VCaP (cell line): ENCODE results near the gene ARID1B.

Source experiments
- H3K27ac ChIP-seq: fragments of 450-650 bp; 2 replicates; pipeline ENCODE4 v1.5.1; 2017
- TF ChIP-seq, protein P1 (sequence below): fragments of 450-650 bp; conservative IDR thresholded peaks from 2 replicates; pipeline ENCODE4 v1.5.1; 2017; ENCODE audit warnings: mild to moderate bottlenecking, moderate library complexity

ARID1B gene

DNA sequence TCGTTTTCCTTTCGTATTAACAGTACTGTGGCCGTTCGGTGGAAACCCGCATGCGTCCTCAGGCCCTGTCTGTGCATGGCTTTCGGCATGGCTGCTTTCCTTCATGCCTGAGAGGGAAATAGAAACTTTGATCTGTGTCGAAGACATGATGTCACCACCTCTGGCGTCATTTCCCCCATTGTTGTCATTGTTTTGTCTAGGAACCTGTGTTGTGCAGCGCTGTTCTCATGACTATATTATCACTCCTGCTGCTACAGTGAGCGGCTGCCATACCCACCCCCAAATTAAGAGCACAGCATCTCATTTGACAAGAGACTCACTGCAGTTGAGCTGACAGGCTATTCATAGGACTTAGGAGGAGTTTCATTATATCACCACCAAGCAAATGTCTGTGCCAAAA, 373.9 kb downstream of the ARID1B start:
- H3K27ac ChIP-seq: no peak overlapping the region

DNA sequence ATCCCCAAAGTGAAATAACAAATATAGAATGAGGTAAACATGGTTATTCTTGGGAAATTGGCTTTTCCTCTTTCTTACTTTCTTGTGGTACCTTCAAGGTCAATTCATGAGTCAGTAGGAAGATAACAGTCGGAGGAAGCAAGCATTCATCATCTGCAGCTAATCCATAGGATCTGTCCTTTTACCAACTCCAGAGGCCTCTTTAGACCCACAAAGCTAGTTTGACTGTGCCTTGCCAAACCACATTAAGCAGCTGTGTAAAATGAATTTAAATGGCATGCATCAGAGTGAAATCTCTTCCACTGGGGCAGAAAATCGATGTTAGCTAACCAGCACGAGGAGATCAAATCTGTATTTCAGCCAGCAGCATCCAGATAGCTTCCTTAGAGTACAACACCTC, 374.8 kb downstream of the ARID1B start:
- TF ChIP-seq, protein P1, sequence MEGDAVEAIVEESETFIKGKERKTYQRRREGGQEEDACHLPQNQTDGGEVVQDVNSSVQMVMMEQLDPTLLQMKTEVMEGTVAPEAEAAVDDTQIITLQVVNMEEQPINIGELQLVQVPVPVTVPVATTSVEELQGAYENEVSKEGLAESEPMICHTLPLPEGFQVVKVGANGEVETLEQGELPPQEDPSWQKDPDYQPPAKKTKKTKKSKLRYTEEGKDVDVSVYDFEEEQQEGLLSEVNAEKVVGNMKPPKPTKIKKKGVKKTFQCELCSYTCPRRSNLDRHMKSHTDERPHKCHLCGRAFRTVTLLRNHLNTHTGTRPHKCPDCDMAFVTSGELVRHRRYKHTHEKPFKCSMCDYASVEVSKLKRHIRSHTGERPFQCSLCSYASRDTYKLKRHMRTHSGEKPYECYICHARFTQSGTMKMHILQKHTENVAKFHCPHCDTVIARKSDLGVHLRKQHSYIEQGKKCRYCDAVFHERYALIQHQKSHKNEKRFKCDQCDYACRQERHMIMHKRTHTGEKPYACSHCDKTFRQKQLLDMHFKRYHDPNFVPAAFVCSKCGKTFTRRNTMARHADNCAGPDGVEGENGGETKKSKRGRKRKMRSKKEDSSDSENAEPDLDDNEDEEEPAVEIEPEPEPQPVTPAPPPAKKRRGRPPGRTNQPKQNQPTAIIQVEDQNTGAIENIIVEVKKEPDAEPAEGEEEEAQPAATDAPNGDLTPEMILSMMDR: no peak

More for the DNA sequence above, 373.9 kb downstream of the ARID1B start:
- TF ChIP-seq, protein P1: no peak

DNA sequence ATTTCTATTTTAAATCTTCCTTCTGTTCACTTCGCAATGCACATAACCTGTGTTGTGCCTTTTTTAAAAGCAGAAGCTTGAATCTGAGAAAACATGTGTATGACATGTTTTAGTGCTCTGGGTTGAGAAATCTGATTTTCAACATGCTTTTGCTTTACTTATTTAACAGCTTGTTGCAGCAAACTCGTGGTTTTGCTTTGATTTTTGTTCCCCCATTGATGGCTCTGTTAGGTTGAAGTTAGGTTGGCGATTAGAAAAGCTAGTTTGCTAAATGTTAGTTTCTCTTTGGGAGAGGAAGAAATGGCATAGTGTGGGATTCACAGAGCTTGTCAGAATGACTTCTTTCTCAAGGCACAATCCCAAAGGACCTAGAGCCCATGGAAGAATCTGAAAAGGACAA, 375.4 kb downstream of the ARID1B start:
- TF ChIP-seq, protein P1: no peak
- H3K27ac ChIP-seq: no peak overlapping the region

More for the DNA sequence above, 374.8 kb downstream of the ARID1B start:
- H3K27ac ChIP-seq: no peak overlapping the region

DNA sequence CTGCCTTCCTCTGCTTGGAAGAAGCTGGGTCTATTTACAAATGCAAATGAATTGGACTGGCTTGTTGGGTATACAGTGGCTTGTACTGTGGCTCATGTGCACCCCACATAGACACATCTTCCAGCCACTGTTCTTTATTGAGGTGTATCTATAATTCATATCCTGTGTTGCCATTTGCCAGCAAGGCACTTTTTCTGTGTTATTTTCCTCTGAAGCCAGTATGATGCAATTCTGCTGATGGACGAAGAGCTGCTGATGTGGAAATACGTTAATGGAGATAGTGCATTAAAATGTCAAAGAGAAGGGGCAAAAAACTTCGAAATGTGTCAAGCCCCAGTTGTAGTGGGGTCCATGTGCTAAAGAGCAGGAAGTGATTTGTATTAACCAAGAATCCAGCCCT, 378.6 kb downstream of the ARID1B start:
- TF ChIP-seq, protein P1: no peak
- H3K27ac ChIP-seq: no peak overlapping the region

DNA sequence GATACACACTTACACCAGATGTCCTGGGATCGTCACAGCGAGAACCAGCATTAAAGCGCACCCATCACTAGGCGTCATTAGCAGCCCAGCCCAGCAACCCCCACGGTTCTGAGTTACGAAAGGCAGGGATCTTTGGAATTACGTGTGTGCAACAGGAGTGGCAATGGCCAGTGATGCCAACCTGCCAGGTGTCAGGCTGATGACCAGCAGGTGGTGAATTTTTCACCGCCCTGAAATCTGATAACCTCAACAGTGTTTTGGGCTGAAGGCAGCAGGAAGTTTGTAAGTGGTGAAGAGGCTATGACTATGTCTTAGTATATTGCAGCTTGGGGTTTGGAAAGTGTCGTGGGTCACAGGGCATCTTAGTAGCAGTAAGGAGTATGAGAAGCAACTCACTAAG, 380.1 kb downstream of the ARID1B start:
- TF ChIP-seq, protein P1: no peak
- H3K27ac ChIP-seq: no peak overlapping the region

DNA sequence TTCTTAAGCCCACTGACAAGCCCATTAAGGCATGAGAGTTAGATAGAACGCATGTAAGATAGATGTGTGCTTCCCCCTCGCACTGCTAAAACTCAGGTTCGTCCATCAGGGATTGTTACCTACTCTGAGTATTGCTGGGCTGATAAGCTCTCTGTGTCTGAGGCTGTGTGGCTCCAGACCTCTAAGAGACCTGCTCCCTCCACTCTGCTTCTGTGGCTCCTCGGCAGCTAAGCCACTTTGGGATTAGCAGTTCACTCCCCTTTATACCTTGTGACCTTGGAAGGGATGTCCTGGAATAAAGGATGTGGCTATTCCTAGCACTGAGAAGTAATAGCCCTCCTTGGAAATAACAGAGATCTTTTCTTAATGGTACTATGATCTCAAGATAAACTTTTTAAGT, 381.3 kb downstream of the ARID1B start:
- H3K27ac ChIP-seq: no peak overlapping the region
- TF ChIP-seq, protein P1: no peak

DNA sequence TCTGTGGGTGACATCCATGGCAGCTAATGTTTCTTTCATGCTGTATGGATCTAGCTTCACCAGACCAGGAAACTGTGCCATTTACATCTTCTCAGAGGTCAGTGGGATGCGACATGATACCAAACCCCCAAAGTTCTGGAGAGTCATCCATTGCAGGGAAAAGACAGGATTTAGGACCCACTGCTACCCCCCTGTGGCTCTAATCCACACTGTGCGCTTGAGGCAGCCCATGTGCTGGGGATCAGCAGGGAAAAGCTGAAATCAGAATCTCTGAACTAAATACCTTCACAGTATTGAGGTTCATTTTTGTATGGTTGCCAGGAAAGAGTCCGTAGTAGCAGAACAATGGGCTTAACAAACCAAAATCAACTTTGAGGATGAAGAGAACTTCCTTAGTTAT, 381.7 kb downstream of the ARID1B start:
- no peak overlapping the region for H3K27ac ChIP-seq
- TF ChIP-seq, protein P1: no peak

DNA sequence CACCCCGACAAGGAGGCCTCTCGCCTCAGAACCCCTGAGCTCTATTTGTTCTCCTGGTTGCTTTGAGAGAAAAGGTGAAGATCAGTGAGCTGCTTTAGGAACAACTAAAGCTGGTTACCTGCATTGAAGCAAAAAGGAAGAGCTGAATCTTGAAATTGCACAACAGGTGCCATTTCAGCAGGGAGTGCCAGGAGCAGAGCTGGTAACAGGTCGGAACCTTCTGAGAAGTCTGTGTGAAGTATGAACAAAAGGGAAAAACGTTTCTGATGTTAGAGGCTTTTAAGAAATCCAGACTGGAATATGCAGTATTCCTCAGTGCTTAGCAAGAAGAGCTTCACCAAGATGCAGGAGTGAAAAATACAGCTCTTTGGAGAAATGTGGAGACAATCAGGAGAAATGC, 382.2 kb downstream of the ARID1B start:
- no peak overlapping the region for H3K27ac ChIP-seq
- TF ChIP-seq, protein P1: no peak
